ENCODE data around the gene SLC37A1.

SLC37A1 gene

GRCh38 chr21:42580076-42580792 lies 66.6 kb downstream of the SLC37A1 start:
- H3K27ac ChIP-seq (ENCODE audit: extremely low read depth, low read depth, low read length), result no peak overlapping the region
- POLR2A ChIA-PET, result no interaction called here
- TF ChIP-seq REST (tag by site-specific recombination; IDR thresholded peaks at IDR 0.05) (no peak), ZIC2 (tag by site-specific recombination; IDR thresholded peaks at IDR 0.05) (peak; percentile 72), ZXDB (tag by site-specific recombination; IDR thresholded peaks at IDR 0.05) (no peak), ZNF513 (tag by site-specific recombination; IDR thresholded peaks at IDR 0.05) (no peak)
- H3K4me1 ChIP-seq (ENCODE audit: control insufficient read depth, insufficient read depth, low read length), result no peaks in the 10 kb centered on the region
- peaks cover 0 to 2% of the 10 kb centered on the region in 2 experiments; a peak in 1 of 3 replicates for H3K36me3 ChIP-seq (ENCODE audit: control insufficient read depth in 2 of 2, insufficient read depth in 1 of 2, low read length in 2 of 2)
- CTCF ChIA-PET, result no interaction called here
- no peak overlapping the region for H3K4me3 ChIP-seq (ENCODE audit: low read depth, low read length)
- H3K9me3 ChIP-seq (ENCODE audit: control insufficient read depth, insufficient read depth, low read depth, low read length), result no peaks in the 10 kb centered on the region

- H3K4me1 ChIP-seq (ENCODE audit: control insufficient read depth, insufficient read depth, low read length), result no peaks in the 10 kb centered on the region
- ChIA-PET POLR2A (no interaction called here), CTCF (interaction anchor here (1.6 kb wide), 1 partner anchor 12 kb away, joined by 7 read pairs; no protein-coding TSS in a partner anchor)
- H3K9me3 ChIP-seq (ENCODE audit: control insufficient read depth, insufficient read depth, low read depth, low read length), result no peaks in the 10 kb centered on the region
- no peaks in the 10 kb centered on the region for H3K36me3 ChIP-seq (ENCODE audit: control insufficient read depth in 2 of 2, insufficient read depth in 1 of 2, low read length in 2 of 2)
- H3K4me3 ChIP-seq (ENCODE audit: low read depth, low read length), result no peak overlapping the region
- TF ChIP-seq ZNF311 (tag by site-specific recombination; IDR thresholded peaks at IDR 0.05; ENCODE audit: borderline replicate concordance) (no peak), SCRT1 (tag by site-specific recombination; IDR thresholded peaks at IDR 0.05; ENCODE audit: borderline replicate concordance) (no peak), ZNF843 (tag by site-specific recombination; IDR thresholded peaks at IDR 0.05) (no peak), ZNF174 (tag by site-specific recombination; IDR thresholded peaks at IDR 0.05) (no peak), ZNF510 (tag by site-specific recombination; IDR thresholded peaks at IDR 0.05; ENCODE audit: insufficient replicate concordance) (no peak)
- H3K27ac ChIP-seq (ENCODE audit: extremely low read depth, low read depth, low read length), result no peak overlapping the region
Measured at GRCh38 chr21:42580793-42581321, 67.2 kb downstream of the SLC37A1 start.

GRCh38 chr21:42581336-42581992 lies 67.8 kb downstream of the SLC37A1 start:
- CTCF ChIA-PET, result interaction anchor here (1.6 kb wide), 1 partner anchor 11 kb away, joined by 7 read pairs; no protein-coding TSS in a partner anchor
- Histone ChIP-seq H3K9me3 (ENCODE audit: control insufficient read depth, insufficient read depth, low read depth, low read length) (no peaks in the 10 kb centered on the region), H3K4me1 (ENCODE audit: control insufficient read depth, insufficient read depth, low read length) (no peaks in the 10 kb centered on the region), H3K4me3 (ENCODE audit: low read depth, low read length) (no peak overlapping the region), H3K27ac (ENCODE audit: extremely low read depth, low read depth, low read length) (no peak overlapping the region), H3K36me3 (ENCODE audit: control insufficient read depth in 2 of 2, insufficient read depth in 1 of 2, low read length in 2 of 2) (no peaks in the 10 kb centered on the region)
- POLR2A ChIA-PET, result interaction anchor here (0.5 to 0.6 kb wide), 2 partner anchors 108 to 564 kb away, joined by 3 to 5 read pairs; no protein-coding TSS in a partner anchor
- TF ChIP-seq MZF1 (tag by site-specific recombination; IDR thresholded peaks at IDR 0.05; ENCODE audit: borderline replicate concordance) (no peak), ZNF16 (tag by site-specific recombination; IDR thresholded peaks at IDR 0.05; ENCODE audit: low read depth) (no peak), ZEB2 (tag by site-specific recombination; IDR thresholded peaks at IDR 0.05) (no peak), TSHZ1 (tag by site-specific recombination; IDR thresholded peaks at IDR 0.05; ENCODE audit: borderline replicate concordance) (no peak), RBAK (tag by site-specific recombination; IDR thresholded peaks at IDR 0.05) (no peak), ZNF18 (tag by site-specific recombination; IDR thresholded peaks at IDR 0.05) (no peak), ZNF777 (tag by site-specific recombination; IDR thresholded peaks at IDR 0.05; ENCODE audit: borderline replicate concordance) (no peak), ZNF266 (tag by site-specific recombination; IDR thresholded peaks at IDR 0.05; ENCODE audit: low read depth) (no peak)
